ENCODE results near the gene COL20A1.
A peak's percentile ranks its signal among the peaks of the same experiment; 100 is the strongest.
"Not testable (repeated sequence)": the region's sequence is repeated elsewhere in the genome, so short reads cannot be mapped to it uniquely, and the experiment has no call there.

The COL20A1 gene

DNA sequence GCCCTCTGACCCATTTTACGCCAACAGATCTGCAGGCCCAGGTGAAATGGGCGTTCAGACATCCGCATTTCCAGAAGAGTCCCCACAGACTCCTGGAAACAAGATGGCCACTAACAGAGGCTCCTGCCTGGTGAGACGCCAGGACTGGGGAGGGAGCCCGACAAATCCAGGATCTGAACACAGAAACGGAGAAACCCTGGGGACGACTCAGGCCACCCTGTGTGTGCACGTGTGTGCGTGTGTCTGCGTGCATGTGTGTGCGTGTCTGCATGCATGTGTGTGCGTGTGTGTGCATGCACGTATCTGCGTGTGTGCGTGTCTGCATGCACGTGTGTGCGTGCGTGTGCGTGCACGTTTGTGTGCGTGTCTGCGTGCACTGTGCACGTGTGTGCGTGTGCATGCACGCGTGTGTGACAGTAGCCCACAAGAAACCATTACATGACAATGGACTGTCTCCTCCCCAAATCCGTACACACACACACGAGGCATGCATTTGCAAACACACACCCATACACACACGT, 43.3 kb downstream of the COL20A1 start:
- no peak for DNase-seq

DNA sequence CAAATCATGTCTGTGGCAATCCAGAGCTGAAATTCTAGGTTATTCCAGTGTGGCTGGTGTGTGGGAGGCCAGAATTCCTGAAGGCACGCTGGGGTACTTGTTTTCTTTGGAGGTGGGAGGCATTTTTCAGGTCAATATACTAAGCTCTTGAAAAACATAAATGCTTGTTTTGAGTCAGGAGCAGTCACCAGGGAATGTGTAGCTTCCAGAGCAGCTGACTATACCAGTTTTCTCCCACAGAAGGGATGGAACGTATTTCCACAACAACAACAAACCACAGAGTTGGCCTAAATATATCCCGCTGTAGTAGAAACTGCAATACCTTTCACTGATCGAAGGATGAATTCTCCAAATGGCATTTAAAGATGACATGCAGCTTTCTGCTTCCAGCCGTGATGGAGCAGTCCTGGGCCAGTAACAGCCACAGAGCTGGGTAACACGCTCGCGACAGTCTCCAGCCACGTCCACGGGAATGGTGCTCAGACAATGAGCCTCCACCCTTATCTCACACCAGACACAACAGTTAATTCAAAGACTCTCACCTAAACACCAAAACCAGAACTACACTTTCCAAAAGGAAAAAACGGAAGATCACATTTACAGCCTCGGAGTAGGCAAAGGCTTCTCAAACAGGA, 44.9 kb downstream of the COL20A1 start:
- no peak for DNase-seq

DNA sequence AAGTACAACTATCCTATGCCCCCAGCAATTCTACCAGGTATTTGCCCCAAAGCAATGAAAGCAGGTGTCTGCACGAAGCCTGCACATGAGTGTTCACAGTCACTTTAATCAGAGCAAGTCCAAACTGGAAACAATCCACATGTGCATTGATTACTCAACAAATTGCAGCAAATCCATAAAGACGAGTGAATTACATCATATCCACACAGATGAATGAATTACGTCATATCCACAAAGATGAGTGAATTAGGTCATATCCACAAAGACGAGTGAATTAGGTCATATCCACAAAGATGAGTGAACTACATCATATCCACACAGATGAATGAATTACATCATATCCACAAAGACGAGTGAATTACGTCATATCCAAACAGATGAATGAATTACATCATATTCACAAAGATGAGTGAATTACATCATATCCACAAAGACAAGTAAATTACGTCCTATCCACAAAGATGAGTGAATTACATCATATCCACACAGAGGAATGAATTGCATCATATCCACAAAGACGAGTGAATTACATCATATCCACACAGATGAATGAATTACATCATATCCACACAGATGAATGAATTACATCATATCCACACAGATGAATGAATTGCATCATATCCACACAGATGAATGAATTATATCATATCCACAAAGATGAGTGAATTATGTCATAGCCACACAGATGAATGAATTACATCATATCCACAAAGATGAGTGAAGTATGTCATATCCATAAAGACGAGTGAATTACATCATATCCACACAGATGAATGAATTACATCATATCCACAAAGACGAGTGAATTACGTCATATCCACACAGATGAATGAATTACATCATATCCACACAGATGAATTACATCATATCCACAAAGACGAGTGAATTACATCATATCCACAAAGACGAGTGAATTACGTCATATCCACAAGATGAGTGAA, 46.4 kb downstream of the COL20A1 start:
- not testable (repeated sequence) for DNase-seq

DNA sequence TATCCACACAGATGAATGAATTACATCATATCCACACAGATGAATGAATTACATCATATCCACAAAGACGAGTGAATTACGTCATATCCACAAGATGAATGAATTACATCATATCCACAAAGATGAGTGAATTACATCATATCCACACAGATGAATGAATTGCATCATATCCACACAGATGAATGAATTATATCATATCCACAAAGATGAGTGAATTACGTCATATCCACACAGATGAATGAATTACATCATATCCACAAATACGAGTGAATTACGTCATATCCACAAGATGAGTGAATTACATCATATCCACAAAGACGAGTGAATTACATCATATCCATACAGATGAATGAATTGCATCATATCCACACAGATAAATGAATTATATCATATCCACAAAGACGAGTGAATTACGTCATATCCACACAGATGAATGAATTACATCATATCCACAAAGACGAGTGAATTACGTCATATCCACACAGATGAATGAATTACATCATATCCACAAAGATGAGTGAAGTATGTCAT, 47.2 kb downstream of the COL20A1 start:
- DNase-seq = not testable (repeated sequence)

DNA sequence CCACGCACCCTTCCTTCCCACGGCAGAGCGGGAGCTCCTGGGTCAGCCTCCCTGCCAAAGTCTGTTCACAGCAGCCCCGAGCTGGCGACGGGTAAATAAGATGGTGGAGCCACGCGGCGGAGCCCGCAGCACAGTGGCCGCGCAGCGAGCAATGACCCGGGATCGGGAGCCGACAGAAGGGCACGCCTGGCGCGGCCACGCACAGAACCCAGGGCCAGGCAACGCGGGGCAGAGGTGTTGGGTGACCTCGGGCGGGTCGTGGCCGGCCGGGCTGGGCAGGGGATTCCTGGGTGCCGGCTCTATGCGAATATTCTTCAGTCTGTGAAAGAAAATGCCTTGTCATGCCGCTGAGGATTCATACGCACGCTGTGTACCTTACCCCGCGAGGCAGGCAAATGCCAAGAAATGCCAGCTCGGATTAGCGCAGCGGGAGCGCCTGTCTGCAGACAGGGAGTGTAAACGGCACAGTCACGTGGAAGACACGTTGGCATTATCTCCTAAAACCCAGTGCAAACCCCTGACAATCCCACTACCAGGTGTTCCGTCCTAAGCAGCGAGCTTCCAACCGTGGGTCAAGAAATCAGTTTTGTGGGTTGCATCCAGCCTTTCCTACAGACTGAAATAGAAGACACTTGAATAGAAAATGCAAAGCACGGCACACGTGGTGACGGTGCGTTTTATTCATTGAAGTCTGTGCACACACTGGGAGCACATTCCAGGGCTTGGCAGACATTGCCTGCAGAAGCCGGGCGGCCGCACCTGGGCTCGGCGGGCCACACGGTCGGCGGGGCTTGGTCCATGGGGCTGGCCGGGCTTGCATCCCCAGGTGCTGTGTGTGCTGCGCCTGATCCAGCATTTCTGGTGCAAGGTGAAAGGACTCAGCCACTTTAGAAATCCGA, 49.8 kb downstream of the COL20A1 start:
- peak; percentile 11 for DNase-seq

DNA sequence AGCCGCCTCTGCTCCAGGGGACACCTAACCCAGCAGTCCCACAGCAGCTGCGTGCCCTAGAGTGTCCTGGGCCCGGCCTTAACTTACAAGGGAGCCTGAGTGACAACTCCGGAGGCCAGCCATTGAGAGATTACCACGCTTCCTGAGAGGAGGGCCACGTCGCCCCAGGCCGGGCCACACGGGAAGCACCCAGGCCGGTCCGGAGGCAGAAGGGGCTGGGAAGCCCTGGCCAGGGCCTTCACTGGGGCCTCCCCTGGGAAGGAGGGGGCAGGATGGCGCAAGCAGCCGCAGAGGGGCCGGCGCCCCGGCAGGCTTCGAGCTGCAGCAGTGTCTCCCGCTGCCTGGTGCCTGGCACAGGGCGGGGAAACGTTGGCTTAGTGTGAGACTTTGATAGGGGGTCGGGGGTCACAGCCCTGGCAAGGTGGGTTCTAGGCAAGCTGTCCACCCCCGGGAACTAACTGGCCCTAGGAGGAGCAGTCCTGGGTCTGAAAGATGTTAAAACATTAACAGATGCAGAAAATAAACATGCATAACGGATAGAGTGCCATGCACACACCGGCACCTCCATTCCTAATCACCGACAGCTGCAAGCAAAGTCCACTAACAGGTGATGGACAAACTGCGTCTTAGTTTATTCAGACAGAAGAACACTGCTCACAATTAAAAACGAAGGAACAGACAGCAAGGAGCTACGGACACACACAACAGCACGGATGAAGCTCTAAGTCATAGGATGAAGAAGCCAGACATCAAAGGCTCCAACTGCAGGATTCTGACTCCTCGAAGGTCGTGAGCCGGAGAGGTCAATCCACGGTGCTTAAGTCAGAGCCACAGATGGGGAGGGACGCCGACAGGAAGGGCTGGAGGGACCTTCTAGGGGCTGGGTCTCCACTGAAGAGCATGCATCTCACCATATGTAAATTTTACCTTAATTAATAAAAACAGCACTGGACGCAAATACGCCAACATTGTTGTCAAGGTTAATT, 50.8 kb downstream of the COL20A1 start:
- DNase-seq = no peak

DNA sequence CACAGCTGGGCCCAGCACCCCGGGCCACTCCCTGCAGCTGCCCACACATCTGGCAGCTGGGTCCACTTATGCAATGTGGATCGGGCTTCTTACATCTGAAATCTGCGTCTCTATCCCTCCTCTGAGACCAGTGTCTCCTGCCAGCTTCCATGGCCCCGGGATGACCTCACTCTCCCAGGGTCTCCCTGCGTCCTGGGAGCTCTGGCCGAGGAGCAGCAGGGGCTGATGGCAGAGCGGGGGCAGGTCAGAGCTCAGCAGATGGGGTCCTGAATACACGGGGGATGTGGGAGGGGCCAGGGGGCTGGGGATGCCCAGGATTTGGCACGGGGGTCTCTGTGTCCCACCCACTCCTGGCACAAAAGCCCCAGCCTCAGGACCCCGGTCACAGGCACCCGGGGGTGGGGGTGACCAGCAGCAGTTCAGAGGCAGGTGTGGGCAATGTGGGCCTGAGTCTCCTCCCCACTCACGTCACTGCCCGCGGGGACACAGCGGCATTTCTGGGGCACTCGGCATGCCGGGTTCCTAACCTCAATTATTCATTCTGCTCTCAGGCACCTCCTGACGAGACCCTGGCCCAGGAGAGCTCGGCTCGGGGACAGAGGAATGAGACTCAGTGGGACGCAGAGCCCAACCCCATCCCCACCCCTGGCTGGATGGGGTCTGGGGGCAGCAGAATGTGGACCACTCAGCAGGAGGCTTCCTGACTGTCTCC, 51.8 kb downstream of the COL20A1 start:
- no peak for DNase-seq

DNA sequence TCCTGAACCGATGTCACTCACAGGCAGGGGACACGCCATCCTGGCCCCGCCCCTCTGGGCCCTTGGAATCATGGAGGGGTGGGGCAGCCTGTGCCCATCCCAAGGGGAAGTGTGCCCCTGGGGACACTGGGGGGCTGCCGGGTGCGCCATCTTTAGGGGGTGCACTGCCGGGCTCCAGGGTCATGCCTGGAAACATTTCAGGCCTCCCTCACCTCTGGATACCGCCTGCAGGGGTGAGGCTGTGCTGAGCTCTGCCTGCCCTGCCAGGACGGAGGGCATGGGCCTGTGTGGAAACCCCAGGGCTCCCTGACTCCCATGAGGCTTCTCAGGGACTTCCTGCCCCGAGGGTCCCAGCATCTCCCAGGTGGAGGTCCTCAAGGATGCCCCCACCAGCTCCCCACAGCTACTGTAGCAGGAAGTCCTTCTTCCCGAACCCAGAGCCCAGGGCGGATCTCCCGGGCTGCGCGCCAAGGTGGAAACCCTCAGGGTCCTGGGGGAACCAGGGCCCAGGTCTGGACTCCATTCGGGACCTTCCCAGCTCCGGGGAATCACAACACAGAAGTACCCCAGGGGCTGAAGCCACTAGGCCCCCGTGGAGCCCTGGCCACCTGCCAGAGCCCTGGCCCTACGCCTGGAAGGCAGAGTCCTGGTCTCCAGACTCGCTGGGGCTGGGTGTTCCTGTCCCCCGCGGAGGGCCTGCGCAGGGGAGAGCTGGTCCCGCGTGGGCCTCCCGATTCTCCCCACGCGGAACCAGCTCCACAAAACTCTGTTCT, 52.5 kb downstream of the COL20A1 start:
- peak; percentile 28 for DNase-seq

DNA sequence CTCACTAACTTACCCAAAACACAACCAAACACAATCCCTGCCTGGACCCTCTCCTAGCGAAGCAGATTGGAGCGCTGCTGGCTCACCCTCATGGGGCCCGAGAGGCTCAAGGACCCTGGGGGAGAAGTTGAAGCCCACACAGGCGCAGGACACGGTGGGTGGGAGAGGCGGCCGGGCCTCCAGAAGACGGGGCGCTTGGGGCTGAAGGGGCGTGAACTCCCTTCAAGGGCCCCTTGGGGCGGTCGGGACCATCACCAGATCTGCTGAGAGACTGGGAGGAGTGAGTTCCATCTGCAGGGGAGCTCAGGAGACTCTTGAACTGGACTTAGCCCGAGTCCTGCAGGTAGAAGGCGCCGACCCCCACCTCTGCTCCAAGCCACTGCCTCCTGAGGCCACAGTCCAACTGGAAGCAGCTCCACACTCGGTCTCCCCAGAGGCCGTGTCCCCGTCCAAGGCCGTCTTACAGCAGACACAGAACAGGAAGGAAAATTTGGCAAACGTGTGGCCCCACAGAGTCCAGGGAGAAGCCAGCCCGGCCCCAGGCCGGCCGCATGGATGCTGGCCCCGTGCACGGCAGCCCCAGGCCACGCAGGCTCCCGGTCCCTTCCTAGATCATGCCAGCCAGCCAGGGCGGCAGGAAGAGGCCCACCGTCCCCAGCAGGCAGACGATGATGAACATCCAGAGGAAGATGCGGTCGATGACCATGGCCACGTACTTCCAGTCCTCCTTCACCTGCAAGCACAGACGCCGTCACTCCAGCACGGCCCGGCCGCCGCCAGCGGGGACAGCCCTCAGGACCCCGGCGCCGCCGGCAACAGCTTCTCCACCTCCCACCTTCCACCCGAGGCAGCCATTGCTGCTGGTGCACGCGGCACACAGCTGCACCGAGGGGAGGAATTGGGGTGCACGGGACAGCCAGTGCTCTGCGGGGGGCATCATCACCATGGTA, 53.4 kb downstream of the COL20A1 start:
- DNase-seq = no peak

DNA sequence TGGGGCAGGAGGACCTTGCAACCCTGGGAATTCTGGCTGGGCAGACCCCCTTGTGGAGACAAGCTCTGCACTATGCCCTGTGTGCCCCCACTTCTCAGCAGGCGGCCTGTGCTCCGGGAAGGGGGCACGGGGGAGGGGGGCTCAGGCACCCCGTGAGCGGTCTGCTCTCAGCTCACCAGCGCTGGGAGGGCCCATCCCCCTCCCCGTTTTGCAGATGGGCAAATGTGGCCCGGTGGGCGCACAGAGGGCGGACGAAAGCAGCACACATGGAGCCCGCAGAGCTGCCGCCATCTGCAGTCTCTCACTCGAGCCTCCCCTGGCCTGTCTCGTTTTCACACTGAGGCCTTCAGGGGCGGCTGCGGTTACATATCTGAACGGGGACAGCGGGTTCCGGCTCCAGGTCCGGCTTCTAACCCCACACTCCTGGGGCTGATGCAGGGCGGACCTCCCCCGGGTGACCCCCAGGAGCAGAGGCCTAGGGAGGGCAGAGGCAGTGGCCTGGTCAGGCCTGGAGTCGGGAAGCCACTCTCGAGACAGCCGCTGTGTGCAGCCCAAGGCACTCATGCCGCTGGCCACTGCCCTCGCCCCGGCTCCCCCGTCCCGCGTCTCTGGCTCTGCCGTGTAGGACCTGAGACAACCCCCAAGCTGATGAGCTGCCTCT, 54.2 kb downstream of the COL20A1 start:
- no peak for DNase-seq

DNA sequence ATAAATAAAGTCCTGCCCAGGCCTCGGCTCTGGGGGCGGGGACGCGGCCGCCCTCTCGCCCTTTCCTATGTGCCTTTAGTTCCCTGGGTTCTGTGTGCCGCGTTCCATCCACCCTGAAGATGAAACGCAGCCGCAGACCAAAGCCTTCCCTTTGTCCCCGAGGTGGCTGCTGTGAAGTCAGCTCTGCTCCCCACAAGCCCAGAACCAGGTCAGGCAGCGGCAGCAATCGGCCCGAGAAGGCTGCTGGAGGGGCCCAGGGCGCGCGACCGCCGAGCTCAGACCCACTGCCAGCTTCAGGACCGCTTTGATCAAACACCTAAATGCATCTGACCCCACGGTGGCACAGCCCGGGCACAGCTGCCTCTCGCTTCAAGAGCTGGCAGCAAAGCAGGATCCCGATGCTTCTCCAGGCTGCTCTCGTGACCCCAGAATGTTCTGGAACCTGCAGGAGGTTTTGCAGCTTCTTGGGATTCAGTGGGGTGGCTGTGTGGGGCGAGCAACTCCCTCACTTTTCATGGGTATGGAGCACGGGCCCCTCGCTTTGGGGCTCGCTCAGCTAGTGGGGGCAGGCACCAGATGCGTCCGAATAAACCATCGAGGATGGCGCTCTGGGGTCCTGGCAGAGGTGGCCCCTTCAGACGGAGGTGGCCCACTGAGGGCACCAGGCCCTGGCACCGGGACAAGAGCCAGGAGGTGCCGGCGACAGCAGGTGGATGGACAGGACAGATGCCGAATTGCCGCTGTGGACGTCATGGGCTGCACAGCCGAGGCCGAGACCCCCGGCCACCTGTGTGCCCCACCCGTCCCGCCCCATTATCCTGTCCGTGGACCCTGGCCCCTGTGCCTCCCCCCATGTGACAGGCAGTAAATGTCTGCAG, 55.2 kb downstream of the COL20A1 start:
- no peak for DNase-seq

DNA sequence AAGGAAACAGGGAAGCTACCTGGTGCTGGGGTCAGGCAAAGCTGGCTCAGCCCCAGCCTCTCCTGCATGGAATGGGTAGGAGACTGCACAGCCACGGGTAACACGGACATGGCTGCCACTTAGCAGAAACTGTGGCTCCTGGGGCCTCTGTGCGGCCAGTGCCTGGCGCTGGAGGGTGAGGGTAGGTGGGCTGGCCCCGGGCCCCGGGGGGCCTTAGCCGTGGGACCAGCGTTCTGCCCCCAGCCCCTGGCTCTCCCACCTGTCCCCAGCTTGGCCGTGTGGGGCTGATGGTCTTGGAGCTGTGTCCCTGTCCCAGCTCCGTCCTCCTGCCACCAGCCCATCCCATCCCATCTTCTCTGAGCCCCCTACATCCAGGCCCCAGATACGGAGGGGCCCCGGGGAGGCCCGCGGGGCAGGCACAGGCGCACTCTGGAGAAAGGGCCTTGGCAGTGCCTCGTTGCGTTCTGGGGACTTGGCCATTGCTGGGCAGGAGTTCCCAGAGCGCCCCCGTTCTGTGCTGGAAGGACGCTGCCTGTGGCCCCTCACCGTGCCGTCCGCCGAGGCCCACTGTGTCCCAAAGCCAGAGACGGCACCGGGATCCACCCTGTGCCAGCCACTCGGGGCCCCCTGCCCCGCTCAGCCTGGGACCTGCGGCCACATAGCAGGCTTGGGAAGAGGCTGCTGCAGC, 56.0 kb downstream of the COL20A1 start:
- DNase-seq = no peak

DNA sequence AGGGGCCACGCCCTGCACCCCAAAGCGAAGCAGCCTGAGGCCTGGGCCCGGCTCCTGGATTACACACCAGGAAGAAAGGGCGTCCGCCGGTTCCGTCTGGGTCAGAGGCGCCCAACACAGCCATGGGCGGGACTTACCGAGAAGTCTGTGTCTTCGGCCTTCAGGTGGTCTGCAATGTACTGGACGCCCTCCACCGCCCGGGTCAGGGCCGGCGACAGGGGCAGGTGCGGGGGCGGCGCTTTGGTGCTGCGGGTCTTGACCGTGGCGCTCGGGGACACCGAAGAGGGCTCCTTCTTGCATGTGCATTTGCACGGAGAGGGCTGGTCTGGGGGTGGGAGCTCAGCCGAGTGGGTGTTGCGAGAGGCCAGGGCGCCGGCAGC, 56.5 kb downstream of the COL20A1 start:
- DNase-seq = no peak

DNA sequence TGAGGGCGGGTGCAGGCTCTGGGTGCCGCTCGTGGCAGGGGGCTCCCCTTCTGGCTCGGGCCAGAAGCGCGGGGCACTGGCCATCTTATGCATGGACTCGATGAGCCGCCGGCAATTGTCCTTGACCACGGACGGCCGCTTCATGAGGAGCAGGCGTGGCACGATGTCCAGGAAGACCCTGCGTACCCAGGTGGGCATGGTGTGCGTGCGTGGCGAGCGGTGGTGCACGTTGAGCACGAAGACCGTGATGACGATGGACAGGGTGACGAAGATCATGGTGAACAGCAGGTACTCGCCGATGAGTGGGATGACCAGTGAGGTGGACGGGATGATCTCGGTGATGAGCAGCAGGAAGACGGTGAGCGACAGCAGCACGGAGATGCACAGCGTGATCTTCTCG, 57.2 kb downstream of the COL20A1 start:
- no peak for DNase-seq

DNA sequence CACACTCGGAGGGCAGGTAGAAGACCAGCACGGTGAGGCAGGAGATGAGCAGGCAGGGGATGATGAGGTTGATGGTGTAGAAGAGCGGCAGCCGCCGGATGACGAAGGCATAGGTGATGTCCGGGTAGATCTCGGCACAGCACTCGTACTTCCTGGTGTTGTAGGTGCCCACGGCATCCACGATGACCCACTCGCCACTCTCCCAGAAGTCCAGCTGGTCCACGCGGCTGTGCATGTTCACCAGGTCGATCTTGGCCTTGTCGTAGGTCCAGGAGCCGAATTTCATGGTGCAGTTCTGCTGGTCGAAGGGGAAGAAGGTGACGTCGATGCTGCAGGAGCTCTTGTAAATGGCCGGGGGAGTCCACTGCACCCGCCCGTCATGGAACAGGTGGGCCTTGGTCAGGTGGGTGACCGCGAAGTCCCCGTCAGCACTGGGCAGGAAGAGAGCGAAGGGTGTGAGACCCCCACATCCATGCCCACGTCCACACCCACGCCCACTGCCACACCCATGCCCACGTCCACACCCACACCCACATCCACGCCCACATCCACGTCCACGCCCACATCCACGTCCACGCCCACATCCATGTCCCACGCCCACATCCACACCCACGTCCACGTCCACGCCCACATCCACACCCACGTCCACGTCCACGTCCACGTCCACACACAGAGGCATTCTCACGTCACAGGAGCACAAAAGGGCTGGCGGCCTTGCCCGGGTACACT, 57.8 kb downstream of the COL20A1 start:
- no peak for DNase-seq

DNA sequence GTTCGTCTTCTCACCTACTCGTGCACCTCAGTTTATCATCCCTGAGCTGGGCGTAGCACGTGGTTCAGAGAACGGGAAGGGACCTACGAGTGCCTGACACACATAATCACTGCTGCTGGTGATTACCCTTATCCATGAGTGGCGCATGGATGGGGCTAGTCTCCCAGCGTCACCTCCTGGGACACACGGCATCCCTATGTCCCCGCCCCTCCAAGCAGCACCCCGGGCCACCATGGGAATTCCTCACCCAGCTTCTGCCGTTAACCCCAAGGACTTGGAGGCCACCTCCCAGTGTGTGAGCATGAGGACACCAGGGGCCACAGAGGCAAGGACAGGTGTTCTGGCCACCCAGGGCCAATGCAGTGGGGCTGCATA, 58.3 kb downstream of the COL20A1 start:
- no peak for DNase-seq
